HG03196 (cell line): Measurements from ENCODE around the gene SLC22A2.

ENCODE experiments used
- ATAC-seq: cut with Tn5 transposase; IDR thresholded peaks from one replicate; pipeline ENCODE4 v1.9.1; 2021; ENCODE audit not compliant: unreplicated experiment

Gene SLC22A2

DNA sequence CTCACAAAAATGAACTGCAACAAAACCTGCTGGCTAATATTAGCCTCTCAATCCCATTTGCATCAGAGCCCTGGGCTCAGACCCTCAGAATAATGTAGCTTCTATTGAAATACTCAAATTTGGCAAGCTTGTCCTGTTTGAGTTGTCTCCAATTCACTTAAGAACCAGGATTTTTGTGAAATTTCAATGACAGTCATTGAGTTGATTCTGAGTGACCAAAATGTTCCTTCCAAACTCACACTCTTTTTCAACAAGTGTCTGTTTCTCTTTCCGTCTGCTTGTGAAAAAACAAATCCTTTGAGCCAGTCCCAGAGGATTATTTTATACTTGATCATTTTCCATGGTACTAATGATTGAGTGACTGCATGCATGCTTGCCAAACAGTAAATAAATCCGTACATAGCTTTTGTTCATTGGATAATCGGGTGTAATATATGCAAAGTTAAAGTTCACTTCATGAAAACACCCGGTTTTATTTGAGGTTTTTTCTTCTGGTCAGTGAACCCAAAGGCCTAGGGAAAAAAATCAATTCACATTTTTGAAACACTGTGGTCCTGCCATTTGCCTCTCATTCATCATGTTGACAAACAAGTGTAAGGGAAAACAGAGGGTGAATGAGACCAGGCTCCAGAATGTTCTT, 16.4 kb upstream of the SLC22A2 start:
- no peak for ATAC-seq

GRCh38 chr6:160273750-160274149, 15.1 kb upstream of the SLC22A2 start:
- ATAC-seq, result no peak

GRCh38 chr6:160273196-160273595, 14.6 kb upstream of the SLC22A2 start:
- ATAC-seq, result no peak

- no peak for ATAC-seq
Observed at GRCh38 chr6:160272707-160273106, 14.1 kb upstream of the SLC22A2 start.

DNA sequence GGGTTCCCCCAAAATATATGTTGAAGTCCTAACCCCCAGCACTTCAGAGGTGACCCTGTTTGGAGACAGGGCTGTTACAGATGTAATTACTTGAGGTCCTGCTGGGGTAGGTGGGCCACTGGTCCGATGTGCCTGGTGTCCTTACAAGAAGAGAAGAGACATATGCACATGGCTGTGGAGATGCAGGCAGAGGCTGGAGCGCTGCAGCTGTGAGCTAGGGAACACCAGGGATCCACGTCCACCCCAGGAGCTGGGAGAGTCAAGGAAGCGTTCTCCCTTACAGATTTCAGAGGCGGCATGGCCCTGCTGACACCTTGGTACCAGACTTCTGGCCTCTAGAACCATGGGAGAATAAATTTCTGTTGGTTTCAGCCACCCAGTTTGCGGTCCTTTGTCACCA, 11.7 kb upstream of the SLC22A2 start:
- no peak for ATAC-seq

DNA sequence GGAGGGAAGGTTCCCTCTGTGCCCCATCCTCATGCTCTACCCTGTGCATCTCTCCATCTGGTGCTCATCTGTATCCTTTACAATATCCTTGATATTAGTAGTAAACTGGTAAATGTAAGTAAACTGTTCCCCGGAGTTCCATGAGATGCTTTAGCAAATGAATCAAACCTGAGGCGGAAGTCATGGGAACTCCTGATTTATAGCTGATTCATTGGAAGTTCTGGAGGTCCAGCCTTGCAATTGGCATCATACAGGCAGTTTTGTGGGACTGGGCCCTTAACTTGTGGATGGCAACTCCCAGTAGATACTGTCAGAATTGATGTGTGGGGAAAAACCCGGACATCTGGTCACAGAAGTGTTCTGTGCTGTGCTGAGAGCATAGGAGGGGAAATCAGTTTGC, 11.2 kb upstream of the SLC22A2 start:
- no peak for ATAC-seq

GRCh38 chr6:160269023-160269521, 10.5 kb upstream of the SLC22A2 start:
- ATAC-seq, result no peak

- no peak for ATAC-seq
Observed at GRCh38 chr6:160267102-160267501, 8.5 kb upstream of the SLC22A2 start.

DNA sequence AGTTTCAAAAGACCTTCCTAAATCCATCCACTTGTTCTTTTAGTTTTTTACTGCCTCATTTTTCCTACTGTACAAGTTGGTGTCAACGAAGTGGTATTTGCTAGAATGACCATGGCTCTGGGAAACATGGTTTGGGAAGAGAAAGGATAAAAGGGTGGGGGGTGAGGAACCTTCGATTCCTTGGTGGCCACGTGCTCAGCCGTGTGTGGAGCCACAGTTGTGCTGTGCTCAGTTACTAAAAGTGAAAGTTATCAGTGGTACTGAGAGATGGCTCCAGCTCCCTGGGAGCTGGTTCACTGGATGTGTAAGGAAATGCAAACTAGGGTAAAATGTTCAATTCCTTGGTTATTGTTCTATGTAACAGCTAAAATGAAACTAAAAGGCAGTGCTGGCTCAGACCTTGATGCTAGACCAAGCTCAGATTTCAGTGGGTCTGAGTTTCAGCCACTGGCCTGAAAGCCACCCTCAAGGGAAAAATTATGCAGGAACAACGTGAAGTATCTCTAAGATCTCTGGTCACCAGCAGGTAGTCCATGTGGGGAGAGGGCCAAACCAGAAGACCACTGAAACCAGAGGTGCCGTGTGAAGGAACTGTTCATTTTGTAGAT, 7.4 kb upstream of the SLC22A2 start:
- ATAC-seq, result peak; percentile 77

GRCh38 chr6:160264061-160264612, 5.5 kb upstream of the SLC22A2 start:
- ATAC-seq, result no peak

DNA sequence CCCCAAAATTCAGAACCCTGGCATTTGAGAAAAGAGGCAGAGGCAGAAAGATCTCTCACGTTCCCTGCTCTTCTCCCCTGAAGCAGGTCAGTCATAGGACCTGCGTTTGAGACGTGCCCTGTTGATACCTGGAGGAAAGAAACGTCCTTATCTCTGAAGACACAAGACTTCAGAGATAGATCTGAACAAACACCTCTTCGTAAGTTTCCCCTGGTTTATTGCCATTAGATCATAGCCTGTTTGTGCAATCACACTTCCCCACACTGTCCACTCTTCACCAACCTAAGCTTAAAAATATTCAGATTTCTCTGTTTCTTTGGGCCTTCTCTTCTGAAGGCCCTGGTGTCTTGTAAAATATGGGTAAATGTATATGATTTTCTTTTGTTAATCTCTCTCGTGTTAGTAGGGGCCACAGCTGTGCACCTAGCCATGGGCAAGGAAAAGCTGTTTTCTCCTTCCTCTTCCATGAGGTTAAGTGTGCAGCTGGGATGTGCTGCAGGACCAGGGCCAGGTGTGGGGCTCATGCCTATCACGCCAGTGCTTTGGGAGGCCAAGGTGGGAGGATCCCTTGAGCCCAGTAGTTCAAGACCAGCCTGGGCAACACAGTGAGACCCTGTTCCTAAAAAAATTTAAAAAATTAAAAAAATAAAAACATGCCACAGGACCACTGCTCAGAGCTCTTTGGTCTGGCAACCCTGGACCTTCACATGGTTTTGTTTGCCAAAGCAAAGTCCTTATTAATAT, 4.7 kb upstream of the SLC22A2 start:
- no peak for ATAC-seq

DNA sequence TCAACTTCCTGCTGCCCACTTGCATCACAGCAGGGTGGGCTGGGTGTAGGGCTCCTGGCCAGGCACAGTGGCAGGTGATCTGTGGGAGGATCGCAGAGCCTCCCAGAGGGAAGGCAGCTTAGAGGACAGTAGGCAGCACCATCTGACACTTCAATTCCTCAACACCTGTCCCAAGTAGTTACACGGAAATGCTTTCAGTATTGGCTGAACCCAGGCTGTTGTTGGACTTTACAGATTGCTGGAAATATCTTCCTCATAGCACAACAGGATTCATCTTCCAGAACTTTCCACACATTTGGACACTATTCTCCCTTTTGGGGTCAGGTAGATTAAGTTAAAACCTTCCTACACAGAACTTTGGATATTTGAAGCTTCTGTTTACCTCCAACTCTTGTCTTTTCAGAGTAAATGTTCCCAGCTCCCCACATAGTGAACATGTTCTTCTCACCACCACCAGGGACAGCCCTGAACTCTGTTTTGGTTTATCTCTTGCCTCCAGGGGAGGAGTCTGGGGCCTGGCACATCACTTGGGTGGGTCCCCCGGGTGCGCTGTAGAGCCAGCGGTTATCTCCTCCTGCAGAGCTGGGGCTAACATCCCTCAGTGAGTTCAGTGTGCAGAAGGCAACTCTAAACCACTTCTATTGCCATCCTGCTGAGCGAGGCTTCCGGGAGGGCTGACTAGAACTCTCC, 3.5 kb upstream of the SLC22A2 start:
- ATAC-seq, result no peak

- no peak for ATAC-seq
Observed at GRCh38 chr6:160260803-160261450, 2.3 kb upstream of the SLC22A2 start.

- ATAC-seq, result no peak
Observed at GRCh38 chr6:160260367-160260766, 1.7 kb upstream of the SLC22A2 start.

DNA sequence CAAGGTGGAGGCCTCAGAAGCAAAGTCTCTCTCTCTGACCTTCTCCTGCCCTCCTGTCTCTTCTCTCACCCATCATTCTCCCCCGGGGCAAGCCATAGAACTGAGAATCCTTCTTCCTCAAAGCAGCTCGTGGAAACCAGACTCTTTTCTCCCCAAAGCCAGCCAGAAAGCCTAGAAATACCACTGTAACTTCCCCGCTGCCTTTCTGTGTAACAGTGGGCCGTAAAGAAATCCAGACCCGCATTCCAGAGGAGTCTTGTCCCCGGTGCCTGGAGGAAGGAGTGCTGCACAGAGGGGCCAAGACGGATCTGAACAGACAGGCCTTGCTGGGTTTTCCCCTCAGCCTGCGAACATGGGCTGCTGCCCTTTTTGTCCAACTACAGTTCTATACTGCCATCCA, 977 bp upstream of the SLC22A2 start:
- ATAC-seq, result no peak

DNA sequence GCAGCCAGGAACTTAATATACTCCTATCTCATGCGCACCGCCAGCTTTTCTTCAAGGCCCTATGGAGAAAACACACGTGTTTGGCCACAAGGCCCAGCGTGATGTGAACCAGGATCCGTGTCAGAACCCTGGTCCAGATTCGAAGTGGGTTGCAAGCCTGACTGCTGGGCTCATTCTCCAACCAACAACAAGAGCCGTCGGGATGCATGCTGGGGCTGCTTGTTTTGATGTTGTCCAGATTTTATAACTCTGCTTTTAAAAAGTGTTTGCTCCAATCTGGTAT, 463 bp upstream of the SLC22A2 start:
- ATAC-seq, result no peak

DNA sequence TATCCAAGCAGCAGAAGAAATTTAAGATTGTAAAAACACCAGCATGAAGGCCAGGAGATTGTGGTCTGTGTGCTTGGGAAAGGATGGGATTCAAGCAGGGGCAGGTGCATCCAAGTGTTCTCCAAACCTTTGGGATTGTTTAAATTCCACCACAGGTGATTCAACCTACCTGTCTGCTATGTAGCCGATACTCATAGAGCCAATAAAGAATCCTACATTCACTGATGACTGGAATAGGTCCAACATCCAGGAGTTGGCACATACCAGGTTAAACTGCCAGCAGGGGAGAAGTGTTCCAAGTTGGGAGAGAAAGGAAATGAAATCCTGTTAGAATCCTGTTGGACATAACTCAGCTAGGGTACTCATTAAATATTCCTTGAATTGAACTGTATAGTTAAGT, 2.2 kb downstream of the SLC22A2 start:
- no peak for ATAC-seq

DNA sequence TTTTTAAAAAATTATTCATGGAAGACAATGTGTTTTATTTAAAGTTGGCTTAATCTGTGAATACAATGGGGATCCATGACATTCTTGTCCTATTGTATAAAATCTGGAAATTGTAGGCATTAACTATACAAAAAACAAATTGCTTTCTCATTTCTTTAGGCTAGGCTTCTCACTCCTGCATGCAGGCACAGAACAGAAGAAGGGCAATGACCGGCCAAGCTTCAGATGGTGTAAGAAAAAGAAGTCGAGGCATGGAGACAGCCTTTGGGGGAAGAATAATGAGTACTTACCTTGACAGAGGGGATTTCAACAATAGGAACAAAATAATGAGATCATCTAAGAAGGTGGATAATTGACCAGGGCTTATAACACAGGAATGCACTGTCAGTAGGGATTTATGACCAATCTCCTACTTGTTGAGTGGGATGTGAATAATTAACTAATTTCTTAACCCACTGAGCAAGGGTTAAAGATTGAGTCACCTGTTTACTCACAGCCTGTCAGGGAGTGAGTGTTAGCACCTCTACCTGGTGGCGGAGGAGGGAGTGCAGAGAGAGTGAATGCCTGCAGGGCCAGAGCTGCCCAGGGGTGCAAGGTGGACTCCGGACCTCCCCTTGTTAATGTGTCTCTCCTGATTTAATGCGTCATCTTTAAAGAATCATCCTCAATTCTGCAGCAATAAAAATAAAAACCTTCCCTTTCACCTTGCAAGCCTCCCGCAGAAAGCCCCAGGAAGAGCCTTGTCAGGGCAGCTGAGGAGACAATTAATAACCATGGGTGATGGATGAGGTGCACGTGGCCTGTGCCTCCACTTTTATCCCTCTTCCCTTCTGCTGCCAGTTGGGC, 3.9 kb downstream of the SLC22A2 start:
- no peak for ATAC-seq

DNA sequence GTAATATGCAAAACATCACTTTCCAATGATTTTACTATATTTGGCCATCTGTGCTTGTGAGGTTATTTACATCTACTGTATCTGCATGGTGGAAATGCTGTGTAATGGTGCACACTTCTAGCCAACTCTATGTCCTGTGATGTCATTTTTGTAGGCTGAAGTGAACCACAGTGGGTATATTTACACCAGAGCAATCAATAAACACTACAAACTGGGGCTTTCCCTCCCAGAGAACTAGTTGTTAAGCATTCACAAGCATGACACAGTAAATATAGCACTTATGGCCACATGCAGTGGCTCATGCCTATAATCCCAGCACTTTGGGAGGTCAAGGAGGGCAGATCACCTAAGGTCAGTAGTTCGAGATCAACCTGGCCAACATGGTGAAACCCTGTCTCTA, 4.9 kb downstream of the SLC22A2 start:
- no peak for ATAC-seq

DNA sequence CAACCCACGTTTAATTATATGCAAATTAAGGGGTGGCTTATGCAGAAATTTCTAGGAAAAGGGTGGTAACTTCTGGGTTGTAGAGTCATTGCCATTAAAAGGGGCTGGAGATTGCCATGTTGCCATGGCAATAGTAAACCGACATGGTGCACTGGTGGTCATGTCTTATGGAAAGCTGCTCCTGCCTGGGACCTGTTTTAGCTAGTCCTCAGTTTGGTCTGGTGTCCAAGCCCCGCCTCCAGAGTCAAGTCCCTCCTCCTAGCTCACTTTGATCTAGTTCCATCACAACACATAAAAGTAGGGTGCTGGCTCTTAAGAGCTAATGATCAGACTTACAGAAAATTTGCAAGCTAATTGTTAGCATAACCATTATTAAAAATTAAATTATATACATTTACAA, 5.3 kb downstream of the SLC22A2 start:
- no peak for ATAC-seq
